HepG2 (cell line): ENCODE measurements around the gene A1CF.

Experiments
- CTCF ChIP-seq: sonication (generic); formaldehyde crosslinking; IDR thresholded peaks from 2 replicates; pipeline ENCODE4 v1.5.0; 2020; ENCODE audit warnings: mild to moderate bottlenecking, missing genetic modification reagents, moderate library complexity
- EZH2 ChIP-seq: conservative IDR thresholded peaks from 2 replicates; pipeline ENCODE4 v1.6.1; 2012; ENCODE audit warnings: mild to moderate bottlenecking, low read depth, low read length, moderate library complexity
- NR3C1 ChIP-seq: sonication (generic); formaldehyde crosslinking; IDR thresholded peaks from 2 replicates; pipeline ENCODE4 v1.4.0; 2020; ENCODE audit warnings: missing genetic modification reagents
- PCBP1 ChIP-seq: fragments of 200-400 bp; formaldehyde crosslinking; IDR thresholded peaks from 2 replicates; pipeline ENCODE4 v1.6.1; 2017; ENCODE audit warnings: mild to moderate bottlenecking, low read depth, low read length, borderline replicate concordance
- REST ChIP-seq, 2 experiments: IDR thresholded peaks; 2 replicates each; pipeline ENCODE4 v1.6.1; 2011 to 2012; ENCODE audit warnings: low read length in 2 of 2, borderline replicate concordance in 1 of 2, low read depth in 1 of 2, mild to moderate bottlenecking in 1 of 2, moderate library complexity in 1 of 2
- SP2 ChIP-seq: sonication (generic); formaldehyde crosslinking; IDR thresholded peaks from 2 replicates; pipeline ENCODE4 v1.5.1; 2020; ENCODE audit warnings: mild to moderate bottlenecking, missing genetic modification reagents
- TIGD3 ChIP-seq: sonication (generic); formaldehyde crosslinking; IDR thresholded peaks from 2 replicates; pipeline ENCODE4 v1.5.1; 2020; ENCODE audit warnings: mild to moderate bottlenecking, missing genetic modification reagents, borderline replicate concordance
- ZBTB34 ChIP-seq: sonication (generic); formaldehyde crosslinking; IDR thresholded peaks from 2 replicates; pipeline ENCODE4 v1.8.0; 2022; ENCODE audit warnings: mild to moderate bottlenecking, missing genetic modification reagents
- ZNF441 ChIP-seq: sonication (generic); formaldehyde crosslinking; IDR thresholded peaks from 2 replicates; pipeline ENCODE4 v1.7.0; 2021; ENCODE audit warnings: missing genetic modification reagents, borderline replicate concordance
- ZNF563 ChIP-seq: sonication (generic); formaldehyde crosslinking; IDR thresholded peaks from 2 replicates; pipeline ENCODE4 v1.8.0; 2022; ENCODE audit warnings: mild to moderate bottlenecking, moderate library complexity, missing genetic modification reagents
- ZNF703 ChIP-seq: sonication (generic); formaldehyde crosslinking; IDR thresholded peaks from 2 replicates; pipeline ENCODE4 v1.5.1; 2020; ENCODE audit warnings: missing genetic modification reagents, mild to moderate bottlenecking, moderate library complexity, borderline replicate concordance

- no peak for TF ChIP-seq CTCF
- no peak for TF ChIP-seq NR3C1 (CRISPR knock-in tag)
- TF ChIP-seq ZNF703 = no peak
- TF ChIP-seq ZNF441 (CRISPR knock-in tag) = no peak
- TF ChIP-seq REST (IDR thresholded peaks at IDR 0.05; ENCODE audit: borderline replicate concordance in 1 of 2, low read depth in 1 of 2, low read length in 2 of 2) = no peak
- TF ChIP-seq SP2 = no peak
- no peak for TF ChIP-seq ZBTB34 (CRISPR knock-in tag)
- TF ChIP-seq TIGD3 (CRISPR knock-in tag) = no peak
- no peak for TF ChIP-seq ZNF563
- no peak for TF ChIP-seq PCBP1
- no peak for TF ChIP-seq EZH2
These were observed 30.0 kb downstream of the A1CF start for GRCh38 chr10:50855461-50855860.
